ENCODE results near the gene MAPK10.
A peak's percentile ranks its signal among the peaks of the same experiment; 100 is the strongest.

The MAPK10 gene

DNA sequence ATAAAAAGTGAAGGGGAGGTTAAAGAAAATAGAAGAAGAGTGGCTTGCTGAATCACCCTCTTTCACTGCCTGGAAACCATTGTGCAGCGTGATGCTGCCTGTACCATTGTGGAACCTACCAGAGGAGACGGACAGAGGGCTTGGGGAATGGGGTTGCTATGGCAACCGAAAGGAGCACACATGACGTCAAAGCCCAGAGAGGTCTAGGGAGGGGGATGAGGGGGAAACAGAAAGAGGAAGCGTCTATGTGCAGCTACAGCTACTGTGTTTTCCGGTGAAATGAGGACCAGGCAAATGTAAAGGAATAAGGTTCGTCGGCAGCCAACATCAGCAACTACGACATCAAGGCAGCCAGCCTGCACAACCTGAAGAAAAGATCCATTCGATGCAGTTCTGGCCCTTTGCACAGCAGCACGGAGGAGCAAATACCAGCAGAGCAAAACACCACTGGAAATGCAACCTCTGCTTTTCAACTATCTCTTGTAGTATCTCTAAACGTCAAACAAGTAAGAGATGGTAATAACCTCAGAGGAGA is at the start of gene MAPK10:
TSS of gene MAPK10 (minus strand) at position 110 of the 535 bp plus-strand sequence.
- peak; percentile 90 for DNase-seq

- DNase-seq, result no peak
Measured at GRCh38 chr4:86403575-86403974, 43.7 kb upstream of the MAPK10 start.

GRCh38 chr4:86401826-86402225 is 42.0 kb upstream of the MAPK10 start:
- no peak for DNase-seq

GRCh38 chr4:86400216-86400615 is 40.4 kb upstream of the MAPK10 start:
- no peak for DNase-seq

DNA sequence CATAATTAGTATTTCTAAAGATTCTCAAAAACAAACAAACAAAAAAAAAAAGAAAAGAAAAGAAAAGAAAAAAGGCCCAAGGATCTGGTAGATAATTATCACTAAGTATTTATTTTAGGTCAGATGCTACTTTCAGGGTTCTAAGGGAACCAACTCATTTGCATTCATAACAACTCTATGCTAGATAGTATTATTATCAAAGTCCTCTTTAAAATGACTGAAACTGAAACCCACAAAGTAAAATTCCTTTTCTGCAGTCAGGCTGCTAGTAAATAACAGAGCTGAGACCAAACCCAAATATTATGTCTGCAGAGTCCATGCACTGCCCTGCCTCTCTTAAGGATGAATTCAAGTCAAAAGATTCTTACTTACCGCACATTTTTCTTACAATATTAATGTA is 38.3 kb upstream of the MAPK10 start:
- DNase-seq, result no peak

- DNase-seq, result no peak
Measured at GRCh38 chr4:86393749-86394148, 33.9 kb upstream of the MAPK10 start.

GRCh38 chr4:86389664-86390063 is 29.8 kb upstream of the MAPK10 start:
- no peak for DNase-seq

DNA sequence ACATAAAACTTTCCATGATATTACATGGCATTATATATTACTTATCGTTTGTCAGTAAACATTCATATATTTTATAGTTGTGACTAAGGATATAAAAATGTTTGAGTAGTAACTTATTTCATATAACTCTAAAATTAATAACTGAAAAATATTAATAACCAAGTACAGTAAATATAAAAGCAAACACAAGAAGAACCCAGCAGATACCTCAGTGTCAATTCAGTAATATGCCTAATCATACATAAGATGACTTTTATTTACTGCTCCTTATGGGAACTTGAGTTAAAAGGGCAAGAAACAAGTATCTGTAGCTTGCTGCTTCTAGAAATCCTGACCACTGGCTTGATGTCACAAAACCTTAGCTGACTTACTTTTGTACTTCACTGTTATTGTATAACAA is 28.4 kb upstream of the MAPK10 start:
- DNase-seq, result no peak

DNA sequence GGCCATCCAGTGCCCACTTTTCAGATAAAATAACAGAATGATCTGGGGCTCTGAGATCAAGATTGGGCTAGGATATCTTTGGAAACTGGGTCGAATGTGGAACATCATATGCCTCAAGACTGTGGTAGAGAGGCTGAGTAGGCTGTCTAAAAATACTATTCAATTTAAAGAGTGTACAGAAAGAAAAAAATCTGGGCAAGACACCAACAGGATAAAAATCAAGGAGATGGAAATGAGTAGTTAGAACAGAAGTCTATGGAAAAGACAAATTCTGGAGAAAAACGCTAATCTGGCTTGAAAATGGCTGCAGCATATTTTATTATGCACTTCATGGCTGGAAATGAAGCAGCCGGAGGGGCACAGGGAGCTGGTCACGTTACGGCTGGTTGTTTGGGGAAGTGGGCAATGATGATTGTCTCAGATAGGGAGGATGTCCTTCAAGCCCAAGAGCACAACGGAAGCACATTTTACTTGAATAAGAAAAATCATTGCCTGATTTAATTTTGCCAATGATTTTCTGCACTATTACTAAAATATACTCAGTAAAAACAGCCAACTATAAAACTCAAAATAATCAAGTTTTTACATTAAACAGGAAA is 27.1 kb upstream of the MAPK10 start:
- DNase-seq, result no peak

DNA sequence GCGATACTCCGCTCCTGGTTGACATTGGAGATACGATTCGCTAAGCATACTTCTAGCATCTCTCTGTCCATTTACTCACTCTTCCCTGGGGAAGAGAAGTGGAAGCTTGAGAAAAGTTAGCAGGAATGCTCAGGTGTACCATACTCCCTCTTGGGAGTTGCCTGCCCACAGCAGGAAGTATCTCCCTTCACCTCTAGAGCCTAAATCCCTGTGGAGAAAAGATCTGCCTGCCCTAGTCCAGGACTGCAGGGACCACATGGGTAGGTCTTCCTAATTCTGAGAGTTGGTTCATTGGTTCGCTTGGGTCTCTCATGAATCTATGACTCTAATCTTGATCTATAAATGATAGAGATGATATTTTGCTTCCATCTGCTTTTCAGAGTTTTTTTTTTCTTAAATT is 26.3 kb upstream of the MAPK10 start:
- DNase-seq, result no peak

GRCh38 chr4:86381431-86381830 is 21.6 kb upstream of the MAPK10 start:
- no peak for DNase-seq

GRCh38 chr4:86380181-86380724 is 20.4 kb upstream of the MAPK10 start:
- peak; percentile 14 for DNase-seq

DNA sequence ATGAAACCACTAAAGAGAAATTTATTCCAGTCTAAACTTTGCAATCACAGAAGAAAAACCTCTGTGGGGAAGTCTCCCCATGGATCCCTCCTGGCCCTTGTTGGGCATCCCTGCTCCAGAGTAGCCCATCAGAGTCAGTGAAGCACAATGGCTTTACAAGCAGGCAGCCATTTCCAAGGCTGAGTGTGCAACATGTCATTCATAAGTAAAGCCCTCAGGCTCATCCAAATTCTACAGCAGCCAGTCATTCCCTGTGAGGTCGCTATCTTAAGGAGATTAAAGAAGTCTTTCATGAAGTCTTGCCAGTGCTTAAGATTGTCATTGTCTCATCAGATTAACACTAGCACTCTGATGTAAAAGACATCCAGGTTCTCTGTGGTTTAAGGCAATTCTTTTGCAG is 17.0 kb upstream of the MAPK10 start:
- DNase-seq, result no peak

- DNase-seq, result no peak
Measured at GRCh38 chr4:86368433-86368832, 8.6 kb upstream of the MAPK10 start.

GRCh38 chr4:86367577-86367976 is 7.7 kb upstream of the MAPK10 start:
- DNase-seq, result no peak

GRCh38 chr4:86366920-86367319 is 7.1 kb upstream of the MAPK10 start:
- DNase-seq, result no peak

- no peak for DNase-seq
Measured at GRCh38 chr4:86362510-86362909, 2.7 kb upstream of the MAPK10 start.

- DNase-seq, result no peak
Measured at GRCh38 chr4:86358257-86358656, 1.6 kb downstream of the MAPK10 start.

DNA sequence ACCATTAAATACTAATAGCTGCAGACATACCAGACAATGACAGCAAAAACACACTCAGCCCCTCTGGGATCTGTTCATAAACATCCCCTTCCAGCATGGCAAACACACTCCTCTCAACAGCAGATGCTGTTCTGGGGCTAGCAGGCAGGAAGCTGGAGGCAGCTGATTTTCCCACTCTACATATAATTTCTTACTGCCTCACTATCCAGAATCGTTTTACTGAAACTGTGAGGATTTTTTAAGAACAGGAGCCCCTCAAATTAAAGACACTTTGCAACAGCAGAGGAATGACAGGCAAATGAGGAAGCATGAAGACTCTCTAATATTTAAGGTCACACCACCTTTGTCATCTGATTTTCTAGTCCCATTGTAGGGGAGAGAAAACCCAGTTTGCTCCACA is 2.2 kb downstream of the MAPK10 start:
- no peak for DNase-seq

DNA sequence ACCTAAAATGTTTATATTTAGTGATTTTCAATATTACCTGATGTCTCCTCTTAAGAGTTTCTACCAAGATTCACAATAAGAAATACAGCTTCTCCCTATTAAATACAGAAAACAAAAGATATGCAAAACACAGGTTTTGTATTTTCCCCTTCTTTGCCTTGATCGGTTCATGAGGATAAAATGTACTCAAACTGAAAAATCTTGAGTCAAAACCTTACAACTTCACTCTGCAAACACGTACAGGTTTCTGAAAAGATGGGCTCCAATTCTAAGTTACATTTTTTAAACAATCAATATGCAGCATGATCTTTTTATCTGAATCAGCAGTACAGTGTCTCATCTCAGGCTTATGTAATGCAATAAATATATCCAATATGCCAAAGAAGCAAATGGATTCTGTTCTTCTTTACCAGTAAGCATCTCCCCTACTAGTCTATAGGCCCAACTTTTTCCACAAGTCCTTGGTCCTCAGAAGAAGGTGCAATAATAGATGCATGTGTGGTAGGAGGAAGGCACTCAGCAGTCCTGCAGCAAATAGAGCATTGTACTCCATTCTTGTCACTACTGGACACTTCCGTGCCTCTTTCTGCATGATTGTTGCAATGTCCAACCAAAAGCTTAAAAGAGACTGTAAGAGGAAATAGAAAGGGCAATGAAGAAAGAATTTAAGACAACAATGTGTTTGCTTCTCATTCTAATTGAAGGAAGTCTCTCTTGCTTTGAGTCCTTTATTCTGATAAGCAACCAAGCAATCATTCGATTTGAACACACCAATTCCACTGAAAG is 3.2 kb downstream of the MAPK10 start:
- no peak for DNase-seq

DNA sequence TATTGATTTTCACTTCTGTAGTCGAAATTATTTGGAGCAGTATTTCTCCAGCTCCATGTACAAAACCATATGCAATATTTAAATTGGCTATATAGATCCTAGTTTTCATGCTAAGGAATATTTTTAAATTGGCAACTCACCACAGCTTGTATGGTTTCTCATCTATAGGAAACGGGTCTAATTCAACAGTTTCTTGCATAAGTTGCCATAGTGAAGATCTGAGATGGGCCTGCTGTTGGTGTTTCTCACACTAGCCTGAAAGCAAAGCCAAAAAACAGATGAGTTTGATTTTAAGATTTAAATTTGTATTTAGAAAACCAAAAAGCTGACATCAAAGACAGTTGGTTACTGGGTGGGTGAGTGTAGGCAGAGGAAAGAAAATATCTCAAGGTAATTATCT is 5.5 kb downstream of the MAPK10 start:
- DNase-seq, result no peak

GRCh38 chr4:86346320-86346719 is 13.5 kb downstream of the MAPK10 start:
- no peak for DNase-seq

GRCh38 chr4:86344127-86344526 is 15.7 kb downstream of the MAPK10 start:
- DNase-seq, result no peak

DNA sequence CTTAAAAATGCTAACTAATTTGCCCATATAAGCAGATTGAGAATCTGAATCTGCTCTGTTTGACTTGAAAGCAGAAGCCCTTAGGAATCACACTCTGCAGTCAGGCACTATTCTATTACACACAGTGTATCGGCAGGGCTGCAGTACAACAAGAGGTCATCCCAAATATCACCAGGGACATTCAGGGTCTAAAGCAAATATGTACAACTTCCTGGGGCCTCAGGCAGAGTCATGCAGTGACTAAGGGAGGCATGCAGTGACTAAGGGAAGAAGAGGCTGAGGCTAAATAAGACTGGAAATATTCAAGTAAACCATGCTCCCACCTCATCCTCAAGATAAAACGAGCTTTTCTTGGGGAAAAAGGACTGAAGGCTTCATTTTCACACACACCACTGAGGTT is 20.9 kb downstream of the MAPK10 start:
- DNase-seq, result no peak

Data from NCI-H510A (cell line).